IMR-90 (cell line): ENCODE measurements around the gene GMCL1. TPM values are rescaled to one million over a fixed set of nuclear protein-coding genes. Genes with fewer than 3 reads are reported as not detected.

Experiments used
- ELK1 ChIP-seq: fragments of 150-350 bp; IDR thresholded peaks from 2 replicates; pipeline ENCODE4 v1.6.1; 2016; ENCODE audit warnings: low read depth, mild to moderate bottlenecking, low read length, moderate library complexity, borderline replicate concordance
- USF2 ChIP-seq: fragments of 150-350 bp; IDR thresholded peaks from 2 replicates; pipeline ENCODE4 v1.6.1; 2017; ENCODE audit warnings: mild to moderate bottlenecking, antibody characterized with exemption, low read length, low read depth
- polyA plus RNA-seq, 3 experiments: library from polyadenylated mRNA; depleted of rRNA; stranded (reverse); fragments of >200 nt; gene quantifications; 2 replicates each; pipeline ENCODE4 v1.2.3, GENCODE V29; 2012; ENCODE audit warnings: low replicate concordance in 1 of 3
- total RNA-seq: library from RNA; depleted of rRNA; stranded (reverse); fragments of >200 nt; gene quantifications from 2 replicates; pipeline ENCODE4 v1.2.3, GENCODE V29; 2012

Gene GMCL1
- total and polyA plus RNA-seq, 2 of the 4 experiments (the other 2 are of a cell fraction) = 2.8 to 3.4 TPM

DNA sequence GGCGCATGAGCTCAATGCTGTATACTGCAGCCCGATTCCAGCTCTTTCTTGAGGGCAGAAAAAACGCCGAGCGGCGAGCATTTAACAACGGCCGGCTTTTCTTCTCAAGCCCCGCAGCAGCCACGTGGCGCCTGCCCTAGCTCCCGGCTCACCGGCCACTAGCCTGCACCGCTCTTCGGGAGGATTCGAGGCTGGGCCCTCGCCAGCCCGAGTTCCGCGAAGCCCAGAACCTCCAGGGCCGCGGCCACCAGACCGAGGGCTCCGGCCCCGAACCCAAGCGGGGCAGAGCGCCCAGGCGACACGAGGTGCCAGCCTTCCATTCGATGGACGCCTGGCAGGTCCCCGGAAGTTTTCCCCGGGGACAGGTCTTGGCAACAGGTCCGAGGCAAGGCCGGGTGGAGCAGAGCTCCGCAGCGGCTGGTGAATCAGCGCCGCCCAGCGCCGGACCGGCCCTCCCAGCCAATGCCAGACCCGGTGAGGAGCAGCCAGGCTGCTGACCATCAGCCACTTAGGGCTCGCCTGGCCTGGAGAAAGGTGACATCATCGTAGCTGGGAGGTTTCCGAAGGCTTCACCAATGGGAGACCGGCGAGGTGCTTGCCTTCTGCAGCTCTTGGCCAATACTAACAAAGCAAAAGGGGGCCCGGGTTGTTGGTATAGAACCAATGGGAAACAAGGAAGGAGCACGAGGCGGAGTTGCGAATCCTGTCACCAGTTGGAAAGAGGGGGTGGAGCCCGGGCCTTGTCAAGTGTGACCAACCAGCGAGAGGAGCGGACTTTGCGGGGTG, 84.9 kb downstream of the GMCL1 start (continued):
- TF ChIP-seq ELK1 = no peak
- TF ChIP-seq USF2 = peak; percentile 70
